Endodermal cell (in vitro differentiated cells): Measurements from ENCODE around the gene DNMBP. TPM values are rescaled to one million over a fixed set of nuclear protein-coding genes. Genes with fewer than 3 reads are reported as not detected.
"Not testable (repeated sequence)": the region's sequence is repeated elsewhere in the genome, so short reads cannot be mapped to it uniquely, and the experiment has no call there.

ENCODE experiments used
- DNase-seq: peaks from one replicate; pipeline ENCODE4 v3.0.0-alpha.2; 2017
- H3K27ac ChIP-seq: 2 replicates; pipeline ENCODE4 v1.5.1; 2013; ENCODE audit warnings: mild to moderate bottlenecking, low read depth, low read length, moderate library complexity
- H3K27me3 ChIP-seq: 2 replicates; pipeline ENCODE4 v1.6.1; 2013; ENCODE audit warnings: mild to moderate bottlenecking, low read length, moderate library complexity; ENCODE audit not compliant: insufficient read depth, control insufficient read depth, poor library complexity, severe bottlenecking
- H3K36me3 ChIP-seq: 2 replicates; pipeline ENCODE4 v1.7.0; 2013; ENCODE audit warnings: mild to moderate bottlenecking, low read length, moderate library complexity; ENCODE audit not compliant: control insufficient read depth, insufficient read depth
- H3K4me1 ChIP-seq: one replicate; pipeline ENCODE4 v1.7.0; 2013; ENCODE audit warnings: low read length; ENCODE audit not compliant: control insufficient read depth, insufficient read depth
- H3K4me3 ChIP-seq: 2 replicates; pipeline ENCODE4 v1.5.1; 2013; ENCODE audit warnings: mild to moderate bottlenecking, low read length, moderate library complexity
- H3K9ac ChIP-seq: 2 replicates; pipeline ENCODE4 v1.6.1; 2013; ENCODE audit warnings: mild to moderate bottlenecking, low read length, moderate library complexity; ENCODE audit not compliant: poor library complexity, severe bottlenecking; ENCODE audit errors: extremely low read depth
- H3K9me3 ChIP-seq: 2 replicates; pipeline ENCODE4 v1.6.1; 2013; ENCODE audit warnings: mild to moderate bottlenecking, low read length, moderate library complexity; ENCODE audit not compliant: control insufficient read depth
- H3K27ac Mint-ChIP-seq: 2 replicates; pipeline ENCODE4 v1.8.0; 2020; ENCODE audit warnings: mixed read lengths
- H3K27me3 Mint-ChIP-seq: 2 replicates; pipeline ENCODE4 v1.8.0; 2021; ENCODE audit warnings: mild to moderate bottlenecking, mixed read lengths; ENCODE audit not compliant: insufficient read depth
- H3K36me3 Mint-ChIP-seq: 2 replicates; pipeline ENCODE4 v1.8.0; 2020; ENCODE audit warnings: low read depth, mixed read lengths
- H3K4me1 Mint-ChIP-seq: 2 replicates; pipeline ENCODE4 v1.8.0; 2020; ENCODE audit warnings: mixed read lengths
- H3K4me3 Mint-ChIP-seq: 2 replicates; pipeline ENCODE4 v1.8.0; 2020; ENCODE audit warnings: mild to moderate bottlenecking, moderate library complexity, mixed read lengths
- H3K9me3 Mint-ChIP-seq: 2 replicates; pipeline ENCODE4 v1.8.0; 2020; ENCODE audit warnings: mild to moderate bottlenecking, mixed read lengths
- WGBS, 2 experiments: methylation state at CpG; one replicate each; pipeline versions ENCODE4 v1.1.5 to v1.1.7; 2013; ENCODE audit warnings: missing lambda C conversion rate in 2 of 2, mixed read lengths in 1 of 2; ENCODE audit not compliant: insufficient coverage in 1 of 2, insufficient read length in 1 of 2; 5-methylcytosine and 5-hydroxymethylcytosine counted together
- total RNA-seq, 2 donors: library from RNA; stranded (reverse); fragmentation: NEBNext Ultra II Directional in 1 of 2; extraction: Animal tissue kit (Norgen Biotek cat#: 25700) in 1 of 2; gene quantifications; 2 replicates in 1 of 2; 3 replicates in 1 of 2; pipeline ENCODE4 v1.2.1, GENCODE V29; 2021
- TF ChIP-seq, protein P1 (sequence below): fragments of 200-600 bp; sonication (generic); conservative IDR thresholded peaks from 2 replicates; pipeline ENCODE4 v1.5.0; 2021; ENCODE audit warnings: antibody characterized with exemption, mild to moderate bottlenecking

DNMBP gene
- total RNA-seq, 2 donors from 2014 or later: 45.4 to 85.4 TPM

DNA sequence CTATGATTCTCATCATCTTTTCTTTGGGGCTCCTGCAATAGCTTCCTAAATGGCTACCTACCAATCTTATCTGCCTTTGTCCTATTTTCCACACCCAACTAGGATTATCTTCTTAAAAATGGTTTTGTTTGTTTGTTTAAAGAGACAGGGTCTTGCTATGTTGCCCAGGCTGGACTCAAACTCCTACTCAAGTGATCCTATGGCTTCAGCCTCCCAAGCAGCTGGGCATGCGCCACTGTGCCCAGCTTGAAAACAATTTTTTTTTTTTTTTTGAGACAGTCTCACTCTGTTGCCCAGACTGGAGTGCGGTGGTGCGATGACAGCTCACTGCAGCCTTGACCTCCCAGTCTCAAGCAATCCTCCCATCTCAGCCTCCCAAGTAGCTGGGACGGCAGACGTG, 14.9 kb downstream of the DNMBP start:
- no peak for DNase-seq
- H3K4me1 ChIP-seq: peaks cover 5% of the 10 kb centered on the region
- Mint-ChIP-seq H3K27me3 (no peaks in the 10 kb centered on the region), H3K4me1 (peaks cover 10% of the 10 kb centered on the region), H3K4me3 (no peak overlapping the region), H3K36me3 (peaks cover 32% of the 10 kb centered on the region), H3K27ac (no peak overlapping the region), H3K9me3 (no peaks in the 10 kb centered on the region)
- H3K9ac ChIP-seq: no peak overlapping the region
- no peaks in the 10 kb centered on the region for H3K27me3 ChIP-seq
- peaks cover 29% of the 10 kb centered on the region for H3K36me3 ChIP-seq
- no peak overlapping the region for H3K4me3 ChIP-seq
- TF ChIP-seq, protein P1, sequence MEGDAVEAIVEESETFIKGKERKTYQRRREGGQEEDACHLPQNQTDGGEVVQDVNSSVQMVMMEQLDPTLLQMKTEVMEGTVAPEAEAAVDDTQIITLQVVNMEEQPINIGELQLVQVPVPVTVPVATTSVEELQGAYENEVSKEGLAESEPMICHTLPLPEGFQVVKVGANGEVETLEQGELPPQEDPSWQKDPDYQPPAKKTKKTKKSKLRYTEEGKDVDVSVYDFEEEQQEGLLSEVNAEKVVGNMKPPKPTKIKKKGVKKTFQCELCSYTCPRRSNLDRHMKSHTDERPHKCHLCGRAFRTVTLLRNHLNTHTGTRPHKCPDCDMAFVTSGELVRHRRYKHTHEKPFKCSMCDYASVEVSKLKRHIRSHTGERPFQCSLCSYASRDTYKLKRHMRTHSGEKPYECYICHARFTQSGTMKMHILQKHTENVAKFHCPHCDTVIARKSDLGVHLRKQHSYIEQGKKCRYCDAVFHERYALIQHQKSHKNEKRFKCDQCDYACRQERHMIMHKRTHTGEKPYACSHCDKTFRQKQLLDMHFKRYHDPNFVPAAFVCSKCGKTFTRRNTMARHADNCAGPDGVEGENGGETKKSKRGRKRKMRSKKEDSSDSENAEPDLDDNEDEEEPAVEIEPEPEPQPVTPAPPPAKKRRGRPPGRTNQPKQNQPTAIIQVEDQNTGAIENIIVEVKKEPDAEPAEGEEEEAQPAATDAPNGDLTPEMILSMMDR: no peak
- H3K27ac ChIP-seq: no peak overlapping the region
- WGBS, 2 experiments: 84 to 98% methylated on average over 5 of the region's 5 CpGs
- H3K9me3 ChIP-seq: no peaks in the 10 kb centered on the region

DNA sequence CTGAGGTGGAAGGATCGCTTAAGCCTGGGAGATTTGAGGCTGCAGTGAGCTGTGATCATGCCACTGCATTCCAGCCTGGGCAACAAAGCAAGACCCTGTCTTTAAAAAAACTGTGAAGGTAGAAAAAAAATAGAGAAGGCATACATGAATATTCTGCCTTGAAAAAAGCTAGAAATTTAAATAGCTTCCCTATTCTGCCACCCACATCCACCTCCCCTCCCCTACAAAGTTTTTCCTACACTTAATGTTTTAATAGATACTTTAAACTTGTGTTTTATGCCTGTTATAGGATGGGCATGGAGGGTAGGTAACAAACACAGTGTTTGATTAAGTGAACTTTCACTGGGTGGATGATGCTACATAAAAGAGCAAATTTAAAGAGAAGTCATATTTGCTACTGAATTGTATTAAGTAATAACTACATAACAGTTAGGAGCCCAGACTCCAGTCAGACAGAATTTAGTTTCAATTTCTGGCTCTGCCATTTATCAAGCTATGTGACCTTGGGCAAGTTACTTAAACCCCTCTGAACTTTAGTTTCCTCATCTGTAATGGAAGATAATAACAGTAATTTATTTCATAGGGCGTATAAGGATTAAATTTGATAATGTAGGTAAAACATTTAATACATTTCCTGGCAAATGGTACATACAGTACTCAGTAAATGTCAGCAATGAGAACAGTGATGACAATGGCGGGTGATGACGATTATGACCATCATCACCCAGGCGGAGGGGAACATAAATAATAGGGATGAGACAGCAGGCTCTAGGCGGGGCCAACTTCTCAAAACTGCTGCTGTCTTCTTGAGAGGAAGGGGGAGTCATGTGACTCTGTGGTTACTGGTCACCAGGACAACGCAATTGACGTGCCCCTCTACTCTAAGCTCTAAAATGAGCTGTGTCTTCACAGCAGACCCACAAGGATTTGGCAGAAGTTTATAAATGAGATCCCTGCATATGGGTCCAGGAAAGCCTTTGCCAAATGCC, 15.8 kb downstream of the DNMBP start:
- Histone ChIP-seq H3K9me3 (no peaks in the 10 kb centered on the region), H3K4me1 (peaks cover 5% of the 10 kb centered on the region), H3K27ac (no peak overlapping the region), H3K9ac (no peak overlapping the region), H3K36me3 (peaks cover 25% of the 10 kb centered on the region), H3K4me3 (no peak overlapping the region), H3K27me3 (no peaks in the 10 kb centered on the region)
- 81 to 94% methylated on average over 5 to 8 of the region's 8 CpGs for WGBS, 2 experiments
- peaks cover 10% of the 10 kb centered on the region for H3K4me1 Mint-ChIP-seq
- H3K27me3 Mint-ChIP-seq: no peaks in the 10 kb centered on the region
- H3K4me3 Mint-ChIP-seq: no peak overlapping the region
- peaks cover 32% of the 10 kb centered on the region for H3K36me3 Mint-ChIP-seq
- DNase-seq: no peak
- no peak overlapping the region for H3K27ac Mint-ChIP-seq
- TF ChIP-seq, protein P1: no peak
- H3K9me3 Mint-ChIP-seq: no peaks in the 10 kb centered on the region

DNA sequence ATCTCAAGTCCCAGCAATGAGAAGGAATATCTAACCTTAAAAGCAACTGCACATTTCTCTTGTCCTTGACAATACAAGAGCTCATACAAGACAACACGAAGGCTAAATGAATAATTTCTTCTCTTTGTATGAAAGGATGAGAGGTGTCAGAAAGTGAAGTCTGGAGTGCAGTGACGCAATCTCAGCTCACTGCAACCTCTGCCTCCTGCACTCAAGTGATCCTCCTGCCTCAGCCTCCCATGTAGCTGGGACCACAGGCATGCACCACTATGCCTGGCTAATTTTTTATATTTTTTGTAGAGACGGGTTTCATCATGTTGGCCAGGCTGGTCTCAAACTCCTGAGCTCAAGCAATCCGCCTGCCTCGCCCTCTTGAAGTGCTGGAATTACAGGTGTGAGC, 24.1 kb downstream of the DNMBP start:
- Mint-ChIP-seq H3K36me3 (peaks cover 38% of the 10 kb centered on the region), H3K4me1 (peaks cover 24% of the 10 kb centered on the region)
- not testable (repeated sequence) for H3K9ac ChIP-seq, H3K27me3 ChIP-seq, DNase-seq, H3K27ac Mint-ChIP-seq, H3K4me1 ChIP-seq, H3K4me3 Mint-ChIP-seq, H3K27ac ChIP-seq, H3K4me3 ChIP-seq, H3K9me3 Mint-ChIP-seq, H3K27me3 Mint-ChIP-seq, H3K9me3 ChIP-seq
- H3K36me3 ChIP-seq: peaks cover 12% of the 10 kb centered on the region
- WGBS, 2 experiments: 84 to 95% methylated on average over 3 to 4 of the region's 5 CpGs
